Stimulated activated CD4-positive, alpha-beta T cell treated with anti-CD3 and anti-CD28 coated beads, Interleukin-1b, Interleukin-23, amount 100 ng/mL, for 1 hour (primary cell): ENCODE results near the gene SDK1.
"Not testable (repeated sequence)": the region's sequence is repeated elsewhere in the genome, so short reads cannot be mapped to it uniquely, and the experiment has no call there.

Source experiments
- DNase-seq, 2 donors: peaks; one replicate each; pipeline ENCODE4 v3.0.0-alpha.2; 2020; ENCODE audit warnings: low read depth in 2 of 2

The SDK1 gene

DNA sequence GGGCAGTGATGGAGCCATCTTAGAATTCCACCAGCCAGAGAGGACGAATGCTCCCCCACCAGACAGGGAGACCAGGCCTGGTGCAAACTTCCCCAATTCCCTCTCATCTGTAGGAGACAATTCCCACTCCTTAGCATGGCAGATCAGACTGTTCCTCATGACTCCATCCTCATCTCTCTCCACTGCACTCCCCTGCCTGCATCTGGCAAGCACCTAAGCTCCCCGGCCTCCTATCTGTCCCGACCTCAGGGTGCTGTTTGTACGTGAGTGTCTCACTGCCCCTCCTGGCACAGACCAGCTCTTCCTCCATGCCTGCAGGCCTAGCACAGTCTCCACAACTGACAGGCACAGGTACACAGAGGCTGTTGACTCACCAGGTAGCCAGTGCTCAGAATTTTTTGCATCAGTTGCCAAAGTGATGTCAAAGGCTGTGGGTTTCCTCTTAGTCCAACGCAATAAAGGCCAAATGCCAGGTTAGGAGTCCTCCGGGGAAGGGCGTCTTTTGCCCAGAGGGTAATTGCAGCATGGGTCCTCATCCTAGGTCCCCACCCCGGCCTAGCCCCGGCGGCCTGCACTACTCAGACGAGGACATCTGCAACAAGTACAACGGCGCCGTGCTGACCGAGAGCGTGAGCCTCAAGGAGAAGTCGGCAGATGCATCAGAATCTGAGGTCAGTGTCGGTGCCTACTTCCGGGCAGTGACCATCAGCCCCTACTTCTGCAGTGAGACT lies 944.2 kb downstream of the SDK1 start:
- no peak for DNase-seq

DNA sequence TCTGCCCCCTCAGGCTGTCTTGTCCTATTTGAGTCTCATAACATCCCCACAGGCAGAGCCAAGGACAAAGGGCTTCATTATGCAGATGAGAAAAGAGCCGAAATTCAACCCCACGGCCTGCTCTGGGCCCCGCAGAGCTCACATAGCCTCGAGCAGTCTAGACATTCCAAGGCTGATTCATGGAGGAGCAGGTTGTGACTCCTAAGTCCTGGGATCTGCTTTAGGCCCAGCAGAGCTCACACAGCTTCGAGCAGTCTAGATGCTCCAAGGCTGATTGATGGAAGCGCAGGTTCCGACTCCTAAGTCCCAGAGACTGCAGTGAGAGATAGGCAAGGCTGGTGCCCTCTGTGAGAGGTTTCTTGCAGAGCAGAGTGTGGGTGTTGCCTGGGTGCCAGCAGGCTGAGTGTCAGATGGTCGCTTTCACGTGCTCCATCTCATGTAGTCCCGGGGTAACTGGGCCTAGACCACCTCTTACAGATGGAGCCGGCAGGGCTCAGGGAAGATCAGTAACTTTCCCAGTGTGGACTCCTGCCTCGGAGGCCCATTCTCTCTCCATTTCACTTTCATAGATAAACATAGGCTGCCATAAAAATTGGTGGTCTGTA lies 944.9 kb downstream of the SDK1 start:
- DNase-seq, result no peak

DNA sequence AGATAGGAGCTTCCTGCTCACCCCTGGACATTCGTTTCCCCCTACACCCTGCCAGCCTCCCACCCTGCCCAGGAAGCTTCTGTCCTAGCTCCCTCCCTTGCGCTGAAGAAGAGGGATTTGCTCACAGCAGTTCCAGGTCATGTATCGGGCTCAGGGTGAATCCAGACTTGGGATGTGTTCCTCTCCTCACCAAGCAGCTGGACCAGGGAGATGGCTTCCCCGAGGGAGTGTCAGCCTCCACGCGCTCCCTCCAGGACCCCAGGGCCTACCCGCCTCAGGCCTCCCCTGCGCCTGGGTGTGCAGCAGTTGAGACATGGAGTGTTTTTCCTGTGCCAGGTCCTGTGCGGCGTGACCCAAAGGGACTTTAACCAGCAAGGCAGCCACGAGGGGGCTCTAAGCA lies 945.5 kb downstream of the SDK1 start:
- no peak for DNase-seq

DNA sequence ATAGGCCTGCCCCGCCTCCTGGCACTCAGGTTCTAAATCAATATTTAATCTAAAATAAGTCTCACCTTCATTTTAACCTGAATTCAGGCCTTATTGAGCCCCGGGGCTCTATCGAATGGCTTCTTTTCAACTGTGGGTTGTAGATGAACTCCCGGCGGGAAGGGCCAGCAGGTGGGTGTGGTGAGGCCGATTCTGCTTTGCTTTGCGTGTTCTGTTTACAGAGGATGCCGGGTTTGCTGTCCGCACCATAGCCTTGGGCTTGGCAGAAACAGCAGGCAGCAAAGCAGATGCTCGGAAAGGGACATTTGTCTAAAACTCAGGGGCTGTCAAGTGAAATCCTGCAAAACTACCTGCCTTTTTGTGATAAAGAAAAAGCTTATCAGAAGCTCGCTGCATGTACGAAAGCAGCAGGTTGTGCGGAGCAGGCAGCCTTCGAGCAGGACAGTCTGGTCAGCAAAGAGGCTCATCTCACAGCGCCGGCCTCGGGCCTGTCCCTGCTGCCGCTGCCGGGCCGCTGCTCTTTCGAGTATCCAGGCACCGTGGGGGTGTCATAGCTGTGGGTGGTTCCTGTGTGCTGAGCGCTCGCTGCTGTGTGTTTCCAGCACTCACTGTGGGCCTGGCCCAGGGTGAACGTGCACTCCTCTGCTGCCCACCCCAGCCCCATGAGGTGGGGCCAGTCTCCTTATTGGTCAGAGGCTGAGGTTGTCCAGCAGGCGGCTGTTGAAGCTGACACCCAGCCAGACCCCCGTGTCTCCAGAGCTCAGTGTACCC lies 946.2 kb downstream of the SDK1 start:
- DNase-seq, result no peak

DNA sequence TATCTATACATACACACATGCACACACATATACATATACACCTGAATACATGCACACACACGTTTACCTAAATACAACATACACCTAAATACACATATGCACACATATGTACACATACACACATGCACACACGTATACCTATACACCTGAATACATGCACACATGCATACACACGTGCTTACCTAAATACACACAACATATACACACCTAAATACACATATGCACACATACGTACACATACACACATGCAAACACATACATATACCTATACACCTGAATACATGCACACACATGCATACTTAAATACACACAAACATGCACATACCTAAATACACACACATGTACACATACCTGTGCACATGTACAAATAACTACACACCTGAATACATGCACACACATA lies 947.2 kb downstream of the SDK1 start:
- DNase-seq, result no peak

DNA sequence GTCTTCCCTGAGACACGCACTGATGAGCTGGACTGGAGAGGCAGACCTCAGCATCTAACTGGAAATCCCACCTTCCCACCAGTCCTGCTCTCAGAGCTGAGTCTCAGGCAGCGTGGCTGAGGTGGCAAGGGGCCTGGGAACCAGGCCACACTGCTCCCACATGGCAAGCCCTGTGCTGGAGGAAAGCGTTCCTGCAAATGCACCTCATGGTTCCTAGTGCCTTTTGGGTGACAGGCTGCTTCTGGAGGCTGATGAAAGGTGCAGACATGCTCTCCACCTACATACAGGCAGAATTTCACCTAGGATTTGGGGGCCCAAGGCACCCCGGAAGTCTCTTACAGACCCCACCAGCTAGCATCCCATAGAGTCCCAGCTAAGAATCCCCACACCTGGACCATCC lies 948.2 kb downstream of the SDK1 start:
- DNase-seq, result no peak

DNA sequence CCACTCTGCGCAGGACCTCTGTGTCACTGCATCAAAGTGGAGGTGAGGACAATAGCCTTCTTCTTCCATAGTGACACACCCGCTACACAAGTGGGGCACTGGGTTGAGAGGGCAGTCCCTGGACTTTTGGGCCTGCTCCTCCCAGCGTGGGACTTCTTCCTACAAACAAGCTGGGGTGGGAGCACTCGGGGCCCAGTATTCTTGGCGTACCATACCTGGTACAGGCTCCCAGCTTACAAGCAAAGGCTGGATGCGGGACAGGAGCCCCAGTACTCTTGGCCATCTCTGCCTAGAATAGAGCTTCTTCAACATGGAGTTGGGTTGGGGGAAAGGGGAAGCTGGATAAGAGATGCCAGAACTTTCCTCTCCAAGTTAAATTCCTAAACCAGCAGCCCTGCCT lies 954.3 kb downstream of the SDK1 start:
- DNase-seq, result no peak

DNA sequence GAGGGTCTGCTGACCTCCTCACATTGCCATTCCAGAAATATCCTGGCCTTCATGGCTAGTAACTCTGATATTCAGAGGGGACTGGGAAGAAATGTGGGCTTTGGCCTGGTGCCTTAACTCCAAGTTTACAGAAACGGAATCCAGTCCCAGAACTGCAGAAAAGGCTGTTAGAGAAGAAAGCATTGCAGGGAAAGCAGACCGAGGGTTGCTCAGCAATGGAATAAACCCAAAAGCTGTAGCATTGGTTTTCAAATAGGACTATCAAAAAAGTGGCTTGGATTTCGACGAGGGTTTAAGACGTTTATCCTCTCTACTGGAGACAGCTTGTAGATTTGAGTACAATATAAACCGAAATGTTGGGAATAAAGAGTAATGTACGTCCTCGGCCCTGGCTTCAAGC lies 955.2 kb downstream of the SDK1 start:
- DNase-seq, result no peak

DNA sequence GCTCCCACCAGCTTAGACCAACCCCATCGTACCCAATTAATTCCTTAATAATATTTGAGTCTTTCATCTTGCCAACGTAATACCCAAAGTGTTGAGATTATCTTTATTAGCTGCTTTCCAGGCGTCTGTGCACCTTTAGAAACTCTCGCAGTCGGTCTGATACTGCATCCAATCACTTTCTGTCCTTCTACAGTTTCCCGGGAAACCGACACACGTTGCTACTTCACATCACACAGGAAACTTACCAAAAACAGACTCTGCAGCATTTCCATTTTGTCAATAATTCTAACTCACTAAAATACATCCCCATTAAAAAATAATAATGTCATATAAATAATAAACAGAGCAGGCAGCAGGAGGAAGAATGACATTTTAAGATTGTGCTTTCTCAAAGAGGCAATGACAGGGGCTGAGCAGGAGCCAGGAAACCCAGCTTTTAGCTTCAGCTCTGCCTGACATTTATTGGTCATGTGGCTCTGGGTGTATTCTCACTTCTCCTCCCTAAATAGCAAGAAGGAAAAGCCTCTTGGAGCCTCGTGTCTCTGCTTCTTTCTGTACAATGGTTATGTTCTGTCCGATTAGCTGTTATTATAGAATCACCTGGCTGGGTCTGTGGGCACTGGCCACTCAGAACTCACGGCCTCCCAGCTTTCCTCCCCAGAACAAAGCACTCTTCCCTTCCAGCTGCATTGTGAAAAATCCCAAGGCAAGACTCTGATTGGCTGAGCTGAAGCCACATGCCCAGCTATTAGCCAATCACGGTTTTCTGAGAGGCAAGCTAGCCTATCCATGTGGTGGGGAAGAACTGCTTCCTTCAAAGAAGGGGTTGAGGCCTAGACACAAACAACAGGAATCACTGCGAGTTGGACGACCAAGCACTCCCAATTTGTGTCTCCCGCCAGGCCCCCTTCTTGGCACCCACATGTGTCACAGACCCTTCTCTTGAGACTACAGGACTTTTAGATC lies 956.4 kb downstream of the SDK1 start:
- no peak for DNase-seq

DNA sequence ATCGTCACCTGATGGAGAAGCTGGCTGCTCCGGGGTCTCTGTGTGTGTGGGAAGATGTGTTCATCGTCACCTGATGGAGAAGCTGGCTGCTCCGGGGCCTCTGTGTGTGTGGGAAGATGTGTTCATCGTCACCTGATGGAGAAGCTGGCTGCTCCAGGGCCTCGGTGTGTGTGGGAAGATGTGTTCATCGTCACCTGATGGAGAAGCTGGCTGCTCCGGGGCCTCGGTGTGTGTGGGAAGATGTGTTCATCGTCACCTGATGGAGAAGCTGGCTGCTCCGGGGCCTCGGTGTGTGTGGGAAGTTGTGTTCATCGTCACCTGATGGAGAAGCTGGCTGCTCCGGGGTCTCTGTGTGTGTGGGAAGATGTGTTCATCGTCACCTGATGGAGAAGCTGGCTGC lies 959.1 kb downstream of the SDK1 start:
- not testable (repeated sequence) for DNase-seq

DNA sequence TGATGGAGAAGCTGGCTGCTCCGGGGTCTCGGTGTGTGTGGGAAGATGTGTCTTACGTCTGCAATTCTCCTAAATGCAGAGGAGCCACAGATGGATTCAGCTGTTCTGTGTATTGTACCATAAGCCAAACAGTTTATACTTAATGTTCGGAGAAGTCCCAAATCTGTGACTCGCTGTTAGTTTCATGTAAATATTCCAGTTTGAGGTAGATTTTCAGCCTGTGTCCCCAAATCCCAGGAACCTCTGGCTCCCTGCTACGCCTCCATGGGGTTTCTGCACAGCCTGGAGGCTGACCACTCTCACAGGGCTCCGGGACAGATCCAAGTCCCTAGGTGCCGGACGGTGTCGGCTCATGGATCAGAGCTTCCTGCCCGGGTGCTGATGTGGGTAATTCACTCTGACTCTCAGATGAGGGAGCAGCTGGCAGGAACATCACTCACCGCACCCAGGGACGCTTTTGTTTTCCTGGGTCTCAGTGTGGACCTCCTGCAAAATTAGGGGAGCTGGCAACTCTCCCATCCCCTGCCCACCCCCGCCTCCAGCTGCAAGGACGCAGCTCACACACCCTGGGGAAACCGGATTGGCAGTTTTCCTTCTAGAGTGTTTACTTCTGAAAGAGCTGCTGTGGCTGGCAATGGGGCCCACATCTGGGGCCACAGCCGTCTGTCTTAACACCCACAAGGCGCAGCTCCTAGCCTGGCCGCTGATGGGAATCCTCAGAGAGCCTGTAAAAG lies 960.0 kb downstream of the SDK1 start:
- DNase-seq, result no peak

DNA sequence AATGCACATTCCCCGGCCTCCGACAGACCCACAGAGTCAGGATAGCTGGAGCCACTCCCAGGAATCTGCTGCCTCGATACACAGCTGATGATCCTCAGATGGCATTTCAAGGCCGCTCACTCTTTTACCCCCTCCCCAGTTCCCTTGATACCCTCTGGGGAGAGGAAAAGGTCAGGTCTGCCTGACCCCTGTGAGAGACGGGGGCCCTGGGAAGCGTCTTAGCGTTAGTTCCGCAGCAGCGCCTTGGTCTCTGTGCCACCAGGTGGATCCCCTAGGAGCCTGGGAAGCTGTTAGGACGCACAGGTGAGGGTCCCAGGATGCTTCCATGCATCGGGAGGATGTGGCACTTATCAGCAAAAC lies 960.5 kb downstream of the SDK1 start:
- DNase-seq, result no peak

DNA sequence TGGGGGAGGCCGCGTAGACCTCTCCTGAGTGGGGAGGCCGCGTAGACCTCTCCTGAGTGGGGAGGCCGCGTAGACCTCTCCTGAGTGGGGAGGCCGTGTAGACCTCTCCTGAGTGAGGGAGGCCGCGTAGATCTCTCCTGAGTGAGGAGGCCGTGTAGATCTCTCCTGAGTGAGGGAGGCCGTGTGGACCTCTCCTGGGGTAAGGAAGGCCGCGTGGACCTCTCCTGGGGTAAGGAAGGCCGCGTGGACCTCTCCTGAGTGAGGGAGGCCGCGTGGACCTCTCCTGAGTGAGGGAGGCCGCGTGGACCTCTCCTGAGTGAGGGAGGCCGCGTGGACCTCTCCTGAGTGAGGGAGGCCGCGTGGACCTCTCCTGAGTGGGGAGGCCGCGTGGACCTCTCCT lies 963.2 kb downstream of the SDK1 start:
- not testable (repeated sequence) for DNase-seq

DNA sequence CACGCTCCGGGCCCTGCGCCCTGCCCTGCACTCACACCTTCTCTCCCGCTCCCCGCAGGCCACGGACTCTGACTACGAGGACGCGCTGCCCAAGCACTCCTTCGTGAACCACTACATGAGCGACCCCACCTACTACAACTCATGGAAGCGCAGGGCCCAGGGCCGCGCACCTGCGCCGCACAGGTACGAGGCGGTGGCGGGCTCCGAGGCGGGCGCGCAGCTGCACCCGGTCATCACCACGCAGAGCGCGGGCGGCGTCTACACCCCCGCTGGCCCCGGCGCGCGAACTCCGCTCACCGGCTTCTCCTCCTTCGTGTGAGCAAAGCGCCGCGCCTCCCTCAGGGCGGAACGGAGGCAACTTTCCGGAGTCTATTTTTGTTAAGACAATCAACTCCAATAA lies 964.0 kb downstream of the SDK1 start:
- no peak for DNase-seq

DNA sequence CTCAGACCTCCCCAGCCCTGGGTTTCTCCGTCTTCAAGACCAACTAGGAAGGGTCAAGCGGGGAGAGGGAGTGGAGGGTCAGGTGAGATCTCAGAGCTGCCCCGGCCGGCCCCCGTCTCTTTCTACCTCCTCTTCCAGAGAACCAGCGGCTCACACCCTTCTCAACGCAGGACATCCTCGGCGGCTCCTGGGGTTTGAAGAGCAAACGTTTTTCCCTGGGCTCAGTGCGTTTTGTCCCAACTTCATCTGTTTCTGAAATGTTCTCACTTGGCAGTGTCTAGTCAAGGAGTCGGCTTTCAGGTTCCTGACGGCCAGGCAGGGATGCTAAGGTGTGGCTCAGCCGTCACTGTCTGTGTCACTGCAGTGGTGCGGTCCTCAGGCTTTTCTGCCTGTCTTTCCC lies 964.6 kb downstream of the SDK1 start:
- DNase-seq, result no peak

DNA sequence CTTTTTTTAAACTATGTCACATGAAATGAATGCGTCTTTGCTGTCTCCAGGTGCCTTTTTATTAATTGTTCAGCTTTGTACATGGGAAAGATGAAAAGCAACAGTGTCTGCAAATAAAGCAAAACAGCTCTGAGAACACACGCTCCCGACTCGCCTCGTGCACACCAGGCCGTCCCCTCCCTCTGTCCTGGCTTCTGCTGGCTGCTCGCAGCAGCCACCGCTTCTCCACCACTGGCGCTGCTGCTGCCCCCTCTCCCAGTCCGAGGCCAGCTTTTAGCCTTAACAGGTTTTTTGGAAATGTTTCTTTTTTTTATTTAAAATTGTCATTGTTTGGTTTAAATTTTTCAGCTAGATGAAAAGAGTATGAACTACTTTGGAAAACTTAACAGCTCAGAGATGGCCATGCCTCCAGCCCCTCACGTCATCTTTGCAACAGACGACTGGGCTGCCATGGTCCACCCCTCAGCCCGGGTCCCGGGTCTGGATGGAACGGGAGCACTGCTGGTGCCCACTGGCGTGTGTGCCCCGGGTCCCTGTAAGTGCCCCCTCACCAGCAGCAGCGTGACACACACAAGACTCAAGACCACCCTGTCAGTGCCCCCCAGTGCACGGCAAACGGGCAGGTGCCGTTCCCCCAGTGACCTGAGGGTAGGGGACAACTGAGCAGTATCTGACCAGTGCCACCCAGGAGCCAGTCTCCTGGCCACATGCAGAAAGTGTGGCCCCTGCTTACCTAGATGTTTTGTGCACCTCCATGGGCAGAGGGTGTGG lies 965.4 kb downstream of the SDK1 start:
- DNase-seq, result no peak

DNA sequence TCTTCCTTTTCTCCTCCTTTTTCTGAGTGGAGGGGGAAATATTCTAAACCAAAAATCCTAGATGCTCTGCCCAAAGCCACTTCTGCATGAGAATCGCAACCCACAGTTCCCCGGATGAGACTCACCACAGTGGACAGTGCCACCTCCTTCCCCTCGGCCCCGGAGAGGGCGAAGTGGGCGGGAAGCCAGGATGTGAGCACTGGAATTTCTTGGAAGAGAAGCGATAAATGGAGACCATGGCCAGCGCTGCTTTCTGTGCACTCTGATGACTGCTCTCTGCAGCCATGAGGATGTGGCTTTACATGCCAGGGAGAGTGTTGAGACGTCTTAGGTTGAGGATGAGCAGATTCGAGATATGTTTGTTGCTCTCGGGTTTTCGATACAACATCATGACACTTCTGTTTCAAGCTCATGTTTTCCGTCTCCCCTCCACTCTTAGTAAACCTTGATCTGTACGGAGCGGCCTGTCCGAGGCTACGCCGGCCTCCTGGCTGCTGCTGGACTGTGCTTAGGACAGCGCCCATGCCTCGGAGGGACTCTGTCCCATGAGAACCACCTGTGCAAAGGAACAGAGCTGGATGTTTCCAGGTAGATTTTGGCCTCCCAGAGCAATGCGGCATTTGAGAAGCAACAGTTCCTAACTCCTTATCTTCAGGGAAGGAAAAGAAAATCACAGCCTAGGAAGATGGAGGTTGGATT lies 966.4 kb downstream of the SDK1 start:
- no peak for DNase-seq

DNA sequence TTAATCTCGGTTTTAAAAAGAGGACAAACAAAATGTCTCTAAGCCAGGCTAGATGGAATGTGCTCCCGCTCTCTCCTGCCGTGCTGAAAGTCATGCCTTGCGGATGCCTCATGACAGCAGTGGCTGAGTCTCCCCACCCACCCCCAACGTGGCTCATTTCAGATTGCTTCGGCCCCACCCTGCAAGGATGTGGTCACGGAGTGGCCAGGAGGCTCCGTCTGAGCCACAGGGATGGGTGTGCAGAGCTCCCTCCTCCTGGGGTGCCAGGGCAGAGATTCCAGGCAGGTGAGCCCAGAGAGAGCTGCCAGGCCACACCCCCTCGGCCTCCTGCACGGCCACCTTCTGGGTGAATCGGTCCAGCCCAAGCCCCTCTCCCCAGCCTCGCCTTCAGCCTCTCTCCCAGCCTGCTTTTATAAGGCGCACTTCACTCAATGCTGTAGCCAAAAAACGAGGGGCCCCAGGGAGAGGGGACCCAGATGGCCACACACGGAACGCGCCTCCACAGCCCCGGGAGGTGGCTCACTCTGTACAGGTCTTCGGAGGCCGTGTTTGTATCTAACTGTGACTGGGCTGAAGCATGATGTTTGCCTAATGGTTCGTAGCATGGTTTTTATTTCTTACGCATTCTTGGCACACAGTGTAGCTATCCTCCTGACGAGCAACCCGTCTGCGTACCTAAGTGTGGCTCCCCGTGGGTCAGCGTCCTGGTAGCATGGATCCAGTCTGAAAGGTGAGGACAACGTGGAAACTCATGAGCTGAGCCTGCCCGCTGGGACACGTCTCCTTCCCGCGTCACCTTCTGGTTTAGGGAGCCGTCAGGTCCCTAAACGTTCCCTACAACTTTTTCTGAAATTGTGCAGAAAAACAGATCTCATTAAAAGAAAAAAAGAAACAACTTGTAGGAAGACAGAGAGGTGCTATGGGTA lies 967.3 kb downstream of the SDK1 start:
- no peak for DNase-seq

DNA sequence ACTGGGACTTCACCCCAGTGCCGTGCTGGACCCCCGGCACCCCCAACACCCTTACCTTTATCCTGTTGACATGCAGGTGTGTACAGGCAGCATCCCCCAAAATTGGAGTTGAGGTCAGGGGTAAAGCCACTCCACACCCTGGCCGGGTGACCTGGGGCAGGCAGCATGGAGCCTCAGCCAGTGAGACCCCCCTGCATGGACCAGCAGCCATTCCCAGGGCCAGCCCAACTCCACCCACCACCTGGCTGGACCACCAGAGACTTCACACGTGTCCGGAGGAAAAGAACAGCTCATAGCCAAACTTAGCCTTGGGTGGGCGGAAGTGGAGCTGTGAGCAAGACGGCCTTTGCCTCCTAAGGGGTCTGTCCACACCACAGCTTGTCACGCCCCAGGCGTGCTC lies 968.0 kb downstream of the SDK1 start:
- DNase-seq, result no peak
